Fibroblast of skin of back (primary cell): ENCODE data around the gene ARVCF.

Experiments
- DNase-seq: peaks from one replicate; pipeline ENCODE4 v3.0.0-alpha.2; 2013

ARVCF gene

GRCh38 chr22:20053407-20054033, 36.9 kb upstream of the ARVCF start:
- DNase-seq: no peak

- no peak for DNase-seq
Observed at GRCh38 chr22:20052309-20053259, 36.0 kb upstream of the ARVCF start.

- no peak for DNase-seq
Observed at GRCh38 chr22:20051927-20052308, 35.3 kb upstream of the ARVCF start.

GRCh38 chr22:20046730-20047129, 30.1 kb upstream of the ARVCF start:
- DNase-seq: no peak

- no peak for DNase-seq
Observed at GRCh38 chr22:20044495-20045151, 28.0 kb upstream of the ARVCF start.

- DNase-seq: no peak
Observed at GRCh38 chr22:20043997-20044342, 27.3 kb upstream of the ARVCF start.

- no peak for DNase-seq
Observed at GRCh38 chr22:20043057-20043996, 26.7 kb upstream of the ARVCF start.

- DNase-seq: no peak
Observed at GRCh38 chr22:20040327-20041200, 23.9 kb upstream of the ARVCF start.

GRCh38 chr22:20039683-20040325, 23.2 kb upstream of the ARVCF start:
- no peak for DNase-seq

- DNase-seq: no peak
Observed at GRCh38 chr22:20038574-20038973, 22.0 kb upstream of the ARVCF start.

GRCh38 chr22:20037419-20037818, 20.8 kb upstream of the ARVCF start:
- no peak for DNase-seq

- DNase-seq: no peak
Observed at GRCh38 chr22:20036535-20037392, 20.1 kb upstream of the ARVCF start.

GRCh38 chr22:20036084-20036482, 19.5 kb upstream of the ARVCF start:
- DNase-seq: no peak

- no peak for DNase-seq
Observed at GRCh38 chr22:20035375-20036083, 18.9 kb upstream of the ARVCF start.

GRCh38 chr22:20034143-20034542, 17.5 kb upstream of the ARVCF start:
- no peak for DNase-seq

GRCh38 chr22:20033045-20033706, 16.6 kb upstream of the ARVCF start:
- DNase-seq: no peak

GRCh38 chr22:20032407-20032991, 15.9 kb upstream of the ARVCF start:
- no peak for DNase-seq

- no peak for DNase-seq
Observed at GRCh38 chr22:20031732-20032406, 15.2 kb upstream of the ARVCF start.
